Skeletal muscle satellite cell (primary cell): ENCODE results near the gene SYNPO2. TPM values are rescaled to one million over a fixed set of nuclear protein-coding genes. Genes with fewer than 3 reads are reported as not detected.

Experiments used
- H3K27me3 ChIP-seq: 2 replicates; pipeline ENCODE4 v1.7.0; 2013; ENCODE audit warnings: low read length; ENCODE audit not compliant: control insufficient read depth, insufficient read depth
- H3K36me3 ChIP-seq: 2 replicates; pipeline ENCODE4 v1.7.0; 2013; ENCODE audit warnings: mild to moderate bottlenecking, control low read depth, low read length; ENCODE audit not compliant: insufficient read depth
- H3K4me1 ChIP-seq: 2 replicates; pipeline ENCODE4 v1.7.0; 2013; ENCODE audit warnings: low read length; ENCODE audit not compliant: control insufficient read depth, insufficient read depth
- H3K4me2 ChIP-seq: 2 replicates; pipeline ENCODE4 v1.7.0; 2013; ENCODE audit warnings: mild to moderate bottlenecking, low read length
- H3K4me3 ChIP-seq: 2 replicates; pipeline ENCODE4 v1.7.0; 2013; ENCODE audit warnings: low read length
- H3K9ac ChIP-seq: 2 replicates; pipeline ENCODE4 v1.7.0; 2013; ENCODE audit warnings: mild to moderate bottlenecking, low read depth, low read length, moderate library complexity
- H3K9me3 ChIP-seq: replicated peaks from 2 replicates; pipeline ENCODE4 v1.7.0; 2013; ENCODE audit warnings: mild to moderate bottlenecking, control low read depth, low read length
- total RNA-seq: library from RNA; depleted of rRNA; stranded (reverse); fragments of >200 nt; gene quantifications from 2 replicates; pipeline ENCODE4 v1.2.3, GENCODE V29; 2012; rRNA removed

Gene SYNPO2
- 3.0 and 7.0 TPM in 2 replicates for total RNA-seq

- no peaks in the 10 kb centered on the region for H3K9me3 ChIP-seq
- peak within 1 kb of the TSS; percentile 97 for H3K4me2 ChIP-seq
- H3K27me3 ChIP-seq: no peaks in the 10 kb centered on the region
- peaks cover 6% of the 10 kb centered on the region for H3K4me1 ChIP-seq
- peak within 1 kb of the TSS; percentile 27 for H3K9ac ChIP-seq
- no peaks in the 10 kb centered on the region for H3K36me3 ChIP-seq
- peak within 1 kb of the TSS; percentile 66 for H3K4me3 ChIP-seq
These were observed at the start of gene SYNPO2 for GRCh38 chr4:118888666-118889311. Gene SYNPO2, plus strand, starts transcription at chr4:118888854. Its CDS starts 183 bp downstream, at chr4:118889037.

GRCh38 chr4:118839221-118839927 lies 49.3 kb upstream of the SYNPO2 start:
- no peak overlapping the region for H3K9ac ChIP-seq
- H3K4me2 ChIP-seq: no peak overlapping the region
- H3K36me3 ChIP-seq: no peaks in the 10 kb centered on the region
- no peak overlapping the region for H3K4me3 ChIP-seq
- H3K9me3 ChIP-seq: no peaks in the 10 kb centered on the region
- no peaks in the 10 kb centered on the region for H3K27me3 ChIP-seq
- peaks cover 24% of the 10 kb centered on the region for H3K4me1 ChIP-seq

GRCh38 chr4:118842055-118842454 lies 46.6 kb upstream of the SYNPO2 start:
- H3K9ac ChIP-seq: no peak overlapping the region
- H3K4me3 ChIP-seq: peak overlapping the region; percentile 5
- H3K27me3 ChIP-seq: no peaks in the 10 kb centered on the region
- no peaks in the 10 kb centered on the region for H3K36me3 ChIP-seq
- H3K4me2 ChIP-seq: peak overlapping the region; percentile 65
- no peaks in the 10 kb centered on the region for H3K9me3 ChIP-seq
- H3K4me1 ChIP-seq: peaks cover 18% of the 10 kb centered on the region

- Histone ChIP-seq H3K27me3 (no peaks in the 10 kb centered on the region), H3K4me2 (no peak overlapping the region), H3K9me3 (no peaks in the 10 kb centered on the region), H3K36me3 (no peaks in the 10 kb centered on the region), H3K4me3 (no peak overlapping the region), H3K9ac (no peak overlapping the region), H3K4me1 (peaks cover 17% of the 10 kb centered on the region)
These were observed 45.4 kb upstream of the SYNPO2 start for GRCh38 chr4:118843237-118843636.

- H3K9ac ChIP-seq: no peak overlapping the region
These were observed 43.1 kb upstream of the SYNPO2 start for GRCh38 chr4:118845552-118846050.

GRCh38 chr4:118846979-118847378 lies 41.7 kb upstream of the SYNPO2 start:
- H3K9ac ChIP-seq: no peak overlapping the region
- peaks cover 15% of the 10 kb centered on the region for H3K4me1 ChIP-seq
- no peaks in the 10 kb centered on the region for H3K9me3 ChIP-seq
- no peaks in the 10 kb centered on the region for H3K36me3 ChIP-seq
- no peak overlapping the region for H3K4me3 ChIP-seq
- H3K27me3 ChIP-seq: no peaks in the 10 kb centered on the region
- H3K4me2 ChIP-seq: no peak overlapping the region

More at GRCh38 chr4:118845552-118846050, 43.1 kb upstream of the SYNPO2 start:
- no peaks in the 10 kb centered on the region for H3K9me3 ChIP-seq
- no peak overlapping the region for H3K4me2 ChIP-seq
- H3K4me3 ChIP-seq: no peak overlapping the region
- H3K4me1 ChIP-seq: peaks cover 20% of the 10 kb centered on the region
- no peaks in the 10 kb centered on the region for H3K36me3 ChIP-seq
- H3K27me3 ChIP-seq: no peaks in the 10 kb centered on the region

- no peaks in the 10 kb centered on the region for H3K9me3 ChIP-seq
- H3K9ac ChIP-seq: no peak overlapping the region
- no peak overlapping the region for H3K4me2 ChIP-seq
These were observed 40.4 kb upstream of the SYNPO2 start for GRCh38 chr4:118848242-118848641.

GRCh38 chr4:118848901-118849300 lies 39.8 kb upstream of the SYNPO2 start:
- Histone ChIP-seq H3K27me3 (no peaks in the 10 kb centered on the region), H3K4me3 (no peak overlapping the region), H3K36me3 (no peaks in the 10 kb centered on the region), H3K9ac (no peak overlapping the region), H3K4me2 (no peak overlapping the region), H3K9me3 (no peaks in the 10 kb centered on the region), H3K4me1 (peaks cover 7% of the 10 kb centered on the region)

More at GRCh38 chr4:118848242-118848641, 40.4 kb upstream of the SYNPO2 start:
- Histone ChIP-seq H3K4me3 (no peak overlapping the region), H3K36me3 (no peaks in the 10 kb centered on the region), H3K27me3 (no peaks in the 10 kb centered on the region), H3K4me1 (peaks cover 7% of the 10 kb centered on the region)

GRCh38 chr4:118849867-118850487 lies 38.7 kb upstream of the SYNPO2 start:
- Histone ChIP-seq H3K9ac (no peak overlapping the region), H3K4me3 (peak overlapping the region; percentile 58), H3K4me2 (peak overlapping the region; percentile 77), H3K9me3 (no peaks in the 10 kb centered on the region), H3K4me1 (peaks cover 7% of the 10 kb centered on the region), H3K36me3 (no peaks in the 10 kb centered on the region), H3K27me3 (no peaks in the 10 kb centered on the region)

- Histone ChIP-seq H3K4me3 (peak overlapping the region; percentile 58), H3K4me1 (peaks cover 7% of the 10 kb centered on the region), H3K36me3 (no peaks in the 10 kb centered on the region), H3K4me2 (peak overlapping the region; percentile 77), H3K9me3 (no peaks in the 10 kb centered on the region), H3K9ac (peak overlapping the region; percentile 37), H3K27me3 (no peaks in the 10 kb centered on the region)
These were observed 38.0 kb upstream of the SYNPO2 start for GRCh38 chr4:118850488-118851173.

GRCh38 chr4:118857760-118858159 lies 30.9 kb upstream of the SYNPO2 start:
- H3K27me3 ChIP-seq: no peaks in the 10 kb centered on the region
- H3K4me2 ChIP-seq: no peak overlapping the region
- no peaks in the 10 kb centered on the region for H3K36me3 ChIP-seq
- H3K9me3 ChIP-seq: no peaks in the 10 kb centered on the region
- H3K4me1 ChIP-seq: no peaks in the 10 kb centered on the region
- no peak overlapping the region for H3K4me3 ChIP-seq
- H3K9ac ChIP-seq: no peak overlapping the region
